ENCODE results near the gene HVCN1.

HVCN1 gene

GRCh38 chr12:110599334-110599733, 89.6 kb downstream of the HVCN1 start:
- Mint-ChIP-seq H3K4me3 (no peak overlapping the region), H3K27ac (no peak overlapping the region), H3K27me3 (ENCODE audit: low read depth, poor library complexity) (peaks cover 22% of the 10 kb centered on the region), H3K4me1 (no peaks in the 10 kb centered on the region), H3K36me3 (ENCODE audit: low read depth) (no peaks in the 10 kb centered on the region), H3K9me3 (no peaks in the 10 kb centered on the region)
- DNase-seq, result no peak
- TF ChIP-seq CTCF (IDR thresholded peaks at IDR 0.05), result no peak
